ENCODE data around the gene NOL11. TPM values are rescaled to one million over a fixed set of nuclear protein-coding genes. Genes with fewer than 3 reads are reported as not detected.

Gene NOL11
- total and polyA plus RNA-seq, 2 donors (not counting 3 experiments of a cell fraction or from before 2014, with no cell fraction given) = 17.7 to 52.6 TPM

- intact Hi-C loops (cut with micrococcal nuclease) (no loop called here), dilution Hi-C loops (cut with MboI; ENCODE audit: extremely low pct_ligation_motif_present, low sequenced_read_pairs) (no loop called here)
- no peak overlapping the region for H3K27ac ChIP-seq (ENCODE audit: insufficient read depth, low read depth, low read length)
- CTCF ChIA-PET = interaction anchor here (1.3 kb wide), 1 partner anchor 27 kb away, joined by 3 read pairs; no protein-coding TSS in a partner anchor
- no peak for TF ChIP-seq EZH2 (IDR thresholded peaks at IDR 0.05; ENCODE audit: borderline replicate concordance, low read depth, low read length, severe bottlenecking)
- no peak for TF ChIP-seq POLR2AphosphoS5 (IDR thresholded peaks at IDR 0.05; ENCODE audit: insufficient read depth, low read depth, low read length)
- no TSS peak for BruUV-seq (replicated peaks)
- H3K36me3 ChIP-seq (ENCODE audit: control insufficient read depth in 2 of 2, extremely low read depth in 1 of 2, insufficient read depth in 2 of 2, low read length in 2 of 2) = no peaks in the 10 kb centered on the region
- H3K79me2 ChIP-seq (ENCODE audit: control insufficient read depth, insufficient read depth, low read length) = no peaks in the 10 kb centered on the region
- POLR2A ChIA-PET = no interaction called here
- H3K4me1 ChIP-seq (ENCODE audit: control insufficient read depth, extremely low read depth, insufficient read depth, low read length) = no peaks in the 10 kb centered on the region
- H3K9me3 ChIP-seq (replicated peaks; ENCODE audit: control insufficient read depth, insufficient read depth, low read length) = no peaks in the 10 kb centered on the region
- no peak overlapping the region for H3K4me2 ChIP-seq (ENCODE audit: insufficient read depth, low read length)
- no peak overlapping the region for H2AFZ ChIP-seq (ENCODE audit: low read depth, low read length)
- H4K20me1 ChIP-seq (replicated peaks; ENCODE audit: control insufficient read depth, extremely low read depth, insufficient read depth, low read length) = no peaks in the 10 kb centered on the region
- H3K9me1 ChIP-seq (replicated peaks; ENCODE audit: control insufficient read depth, extremely low read depth, insufficient read depth, low read length) = no peaks in the 10 kb centered on the region
- no peak overlapping the region for H3K9ac ChIP-seq (replicated peaks; ENCODE audit: extremely low read depth, insufficient read depth, low read length)
- DNase-seq (ENCODE audit: low read depth, low spot score) (no peak), FAIRE-seq (no peak)
- peaks cover 0 to 3% of the 10 kb centered on the region in 2 experiments for H3K27me3 ChIP-seq (ENCODE audit: control insufficient read depth in 2 of 2, insufficient read depth in 2 of 2, low read length in 2 of 2)
- no peak overlapping the region for H3K4me3 ChIP-seq (replicated peaks in 1 of 3; ENCODE audit: insufficient read depth in 1 of 3, low read depth in 1 of 3, low read length in 3 of 3)
Observed at GRCh38 chr17:67772679-67773078, 54.9 kb downstream of the NOL11 start.

DNA sequence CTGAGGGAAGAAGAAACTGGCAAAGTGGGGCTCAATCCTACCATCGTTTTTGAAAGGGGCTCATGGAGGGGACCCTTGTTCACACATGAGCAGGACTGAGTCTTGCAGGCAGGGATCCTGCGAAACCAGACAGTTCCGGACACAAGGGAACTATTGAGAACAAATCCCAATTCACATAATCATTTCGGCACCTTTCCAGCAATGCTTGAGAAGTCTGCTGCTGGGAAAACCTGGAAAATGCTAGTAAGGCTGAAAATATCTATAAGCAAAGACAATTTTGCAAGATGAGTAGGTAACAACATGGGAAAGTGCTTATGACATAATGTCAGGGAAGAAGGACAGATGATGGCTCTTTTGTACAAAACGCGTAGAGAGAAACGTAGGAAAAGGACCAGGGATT is 55.5 kb downstream of the NOL11 start:
- H3K9ac ChIP-seq (replicated peaks; ENCODE audit: extremely low read depth, insufficient read depth, low read length) = no peak overlapping the region
- H3K4me2 ChIP-seq (ENCODE audit: insufficient read depth, low read length) = no peak overlapping the region
- no peak for DNase-seq (ENCODE audit: low read depth, low spot score)
- H3K79me2 ChIP-seq (ENCODE audit: control insufficient read depth, insufficient read depth, low read length) = no peaks in the 10 kb centered on the region
- no peaks in the 10 kb centered on the region for H3K9me3 ChIP-seq (replicated peaks; ENCODE audit: control insufficient read depth, insufficient read depth, low read length)
- no peak overlapping the region for H2AFZ ChIP-seq (ENCODE audit: low read depth, low read length)
- H3K4me1 ChIP-seq (ENCODE audit: control insufficient read depth, extremely low read depth, insufficient read depth, low read length) = no peaks in the 10 kb centered on the region
- TF ChIP-seq GATA2 (IDR thresholded peaks at IDR 0.05; ENCODE audit: insufficient read depth, insufficient read length, low read depth, low read length) = no peak
- no peak for TF ChIP-seq CTCF (IDR thresholded peaks at IDR 0.05; ENCODE audit: extremely low read depth in 1 of 2, insufficient read depth in 1 of 2, low read depth in 1 of 2, low read length in 2 of 2)
- no peak for TF ChIP-seq FOS (IDR thresholded peaks at IDR 0.05; ENCODE audit: borderline replicate concordance, insufficient read depth, low read length)
- TF ChIP-seq EZH2 (IDR thresholded peaks at IDR 0.05; ENCODE audit: borderline replicate concordance, low read depth, low read length, severe bottlenecking) = no peak
- TF ChIP-seq POLR2A (IDR thresholded peaks at IDR 0.05; ENCODE audit: low read depth, low read length) = no peak
- no peak for TF ChIP-seq POLR2AphosphoS5 (IDR thresholded peaks at IDR 0.05; ENCODE audit: insufficient read depth, low read depth, low read length)
- no peak for TF ChIP-seq JUN (IDR thresholded peaks at IDR 0.05; ENCODE audit: borderline replicate concordance, insufficient read depth, insufficient read length, low read depth)
- TF ChIP-seq MYC (IDR thresholded peaks at IDR 0.05; ENCODE audit: low read depth, low read length) = no peak
- TF ChIP-seq, protein P1, sequence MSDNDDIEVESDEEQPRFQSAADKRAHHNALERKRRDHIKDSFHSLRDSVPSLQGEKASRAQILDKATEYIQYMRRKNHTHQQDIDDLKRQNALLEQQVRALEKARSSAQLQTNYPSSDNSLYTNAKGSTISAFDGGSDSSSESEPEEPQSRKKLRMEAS (IDR thresholded peaks at IDR 0.05; ENCODE audit: insufficient read depth, insufficient read length) = no peak
- dilution Hi-C loops (cut with MboI; ENCODE audit: extremely low pct_ligation_motif_present, low sequenced_read_pairs) (no loop called here), intact Hi-C loops (cut with micrococcal nuclease) (no loop called here)
- H3K27me3 ChIP-seq (ENCODE audit: control insufficient read depth in 2 of 2, insufficient read depth in 2 of 2, low read length in 2 of 2) = peaks cover 0 to 3% of the 10 kb centered on the region in 2 experiments
- no peak overlapping the region for H3K27ac ChIP-seq (ENCODE audit: insufficient read depth, low read depth, low read length)
- H3K4me3 ChIP-seq (replicated peaks in 1 of 3; ENCODE audit: insufficient read depth in 1 of 3, low read depth in 1 of 3, low read length in 3 of 3) = no peak overlapping the region
- FAIRE-seq = no peak
- BruUV-seq (replicated peaks) = no TSS peak
- ChIA-PET POLR2A (no interaction called here), CTCF (interaction anchor here (1.3 kb wide), 1 partner anchor 26 kb away, joined by 3 read pairs; no protein-coding TSS in a partner anchor)
- no peaks in the 10 kb centered on the region for H3K9me1 ChIP-seq (replicated peaks; ENCODE audit: control insufficient read depth, extremely low read depth, insufficient read depth, low read length)
- H3K36me3 ChIP-seq (ENCODE audit: control insufficient read depth in 2 of 2, extremely low read depth in 1 of 2, insufficient read depth in 2 of 2, low read length in 2 of 2) = no peaks in the 10 kb centered on the region
- H4K20me1 ChIP-seq (replicated peaks; ENCODE audit: control insufficient read depth, extremely low read depth, insufficient read depth, low read length) = no peaks in the 10 kb centered on the region
